Activated T-cell treated with anti-CD3 and anti-CD28 coated beads for 48 hours (primary cell): ENCODE measurements around the gene CCNE1.
"Not testable (repeated sequence)": the region's sequence is repeated elsewhere in the genome, so short reads cannot be mapped to it uniquely, and the experiment has no call there.

Source experiments
- DNase-seq: peaks from one replicate; pipeline ENCODE4 v3.0.0-alpha.2; 2020; ENCODE audit warnings: low read depth

The CCNE1 gene

DNA sequence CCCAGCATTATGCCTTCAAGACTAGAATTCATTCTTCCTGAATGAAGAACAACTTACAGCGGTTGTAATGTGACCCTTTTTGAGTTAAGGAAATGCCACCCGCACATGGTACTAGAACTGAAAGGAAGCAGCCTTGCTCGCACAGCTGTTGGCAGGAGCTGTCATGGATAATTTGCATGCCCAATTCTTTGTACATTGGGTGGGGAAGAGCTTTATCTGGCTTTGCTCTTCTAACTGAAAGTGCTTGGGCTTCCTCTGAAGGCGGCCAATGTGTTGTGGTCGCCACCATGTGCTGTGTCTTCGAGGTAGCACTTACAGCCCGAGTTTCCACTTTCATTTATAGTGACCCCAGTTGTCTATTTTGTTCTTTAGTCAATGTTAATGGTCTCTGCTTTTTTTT is 3.4 kb downstream of the CCNE1 start:
- DNase-seq: no peak

DNA sequence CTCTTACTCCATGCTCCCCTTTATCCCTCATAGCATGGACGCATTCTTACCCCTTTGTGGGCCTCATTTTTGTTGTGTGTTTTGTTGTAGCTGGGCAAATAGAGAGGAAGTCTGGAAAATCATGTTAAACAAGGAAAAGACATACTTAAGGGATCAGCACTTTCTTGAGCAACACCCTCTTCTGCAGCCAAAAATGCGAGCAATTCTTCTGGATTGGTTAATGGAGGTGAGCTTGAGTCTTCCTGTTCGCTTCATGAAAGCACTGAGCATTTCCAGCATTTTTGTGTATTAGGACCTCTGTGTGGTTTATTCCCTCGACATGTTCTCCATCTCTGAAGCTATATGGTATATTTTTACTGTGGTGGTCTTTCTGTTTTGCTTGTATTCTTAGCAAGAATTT is 5.5 kb downstream of the CCNE1 start:
- DNase-seq: no peak

DNA sequence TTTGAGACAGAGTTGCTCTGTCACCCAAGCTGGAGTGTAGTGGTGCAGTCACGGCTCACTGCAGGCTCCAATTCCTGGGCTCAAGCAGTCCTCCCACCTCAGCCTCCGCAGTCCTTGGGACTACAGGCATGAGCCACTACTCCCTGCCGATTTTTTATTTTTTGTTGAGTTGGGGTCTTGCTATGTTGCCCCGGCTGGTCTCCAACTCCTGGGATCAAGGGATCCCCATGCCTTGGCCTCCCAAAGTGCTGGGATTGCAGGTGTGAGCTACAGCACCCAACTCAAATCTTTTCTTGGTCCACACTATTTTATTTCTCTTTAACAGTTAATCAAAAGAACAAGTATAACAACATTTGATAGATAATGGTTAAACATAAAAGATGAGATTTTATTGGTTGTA is 7.5 kb downstream of the CCNE1 start:
- DNase-seq: no peak

DNA sequence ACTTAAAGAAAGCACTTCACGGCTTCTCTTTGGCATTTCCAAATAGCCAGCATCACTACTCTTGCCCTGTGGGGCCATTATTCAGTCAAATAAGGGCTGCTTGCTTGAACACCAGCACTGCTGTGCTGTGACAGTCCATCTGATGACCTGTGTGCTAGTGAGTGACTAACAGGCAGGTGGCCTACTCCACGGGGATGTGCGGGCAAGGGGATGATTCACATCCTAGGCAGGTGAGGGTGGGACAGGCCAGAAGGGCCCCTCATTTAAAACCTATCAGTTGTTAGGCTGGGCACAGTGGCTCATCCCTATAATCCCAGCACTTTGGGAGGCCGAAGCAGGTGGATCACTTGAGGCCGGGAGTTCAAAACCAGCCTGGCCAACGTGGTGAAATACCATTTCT is 8.2 kb downstream of the CCNE1 start:
- DNase-seq: no peak

DNA sequence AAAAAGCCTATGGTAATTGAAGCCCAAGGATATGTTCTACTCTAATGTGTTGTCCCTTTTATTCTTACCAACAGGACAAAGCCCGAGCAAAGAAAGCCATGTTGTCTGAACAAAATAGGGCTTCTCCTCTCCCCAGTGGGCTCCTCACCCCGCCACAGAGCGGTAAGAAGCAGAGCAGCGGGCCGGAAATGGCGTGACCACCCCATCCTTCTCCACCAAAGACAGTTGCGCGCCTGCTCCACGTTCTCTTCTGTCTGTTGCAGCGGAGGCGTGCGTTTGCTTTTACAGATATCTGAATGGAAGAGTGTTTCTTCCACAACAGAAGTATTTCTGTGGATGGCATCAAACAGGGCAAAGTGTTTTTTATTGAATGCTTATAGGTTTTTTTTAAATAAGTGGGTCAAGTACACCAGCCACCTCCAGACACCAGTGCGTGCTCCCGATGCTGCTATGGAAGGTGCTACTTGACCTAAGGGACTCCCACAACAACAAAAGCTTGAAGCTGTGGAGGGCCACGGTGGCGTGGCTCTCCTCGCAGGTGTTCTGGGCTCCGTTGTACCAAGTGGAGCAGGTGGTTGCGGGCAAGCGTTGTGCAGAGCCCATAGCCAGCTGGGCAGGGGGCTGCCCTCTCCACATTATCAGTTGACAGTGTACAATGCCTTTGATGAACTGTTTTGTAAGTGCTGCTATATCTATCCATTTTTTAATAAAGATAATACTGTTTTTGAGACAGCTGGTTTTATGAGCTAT is 12.0 kb downstream of the CCNE1 start:
- no peak for DNase-seq

DNA sequence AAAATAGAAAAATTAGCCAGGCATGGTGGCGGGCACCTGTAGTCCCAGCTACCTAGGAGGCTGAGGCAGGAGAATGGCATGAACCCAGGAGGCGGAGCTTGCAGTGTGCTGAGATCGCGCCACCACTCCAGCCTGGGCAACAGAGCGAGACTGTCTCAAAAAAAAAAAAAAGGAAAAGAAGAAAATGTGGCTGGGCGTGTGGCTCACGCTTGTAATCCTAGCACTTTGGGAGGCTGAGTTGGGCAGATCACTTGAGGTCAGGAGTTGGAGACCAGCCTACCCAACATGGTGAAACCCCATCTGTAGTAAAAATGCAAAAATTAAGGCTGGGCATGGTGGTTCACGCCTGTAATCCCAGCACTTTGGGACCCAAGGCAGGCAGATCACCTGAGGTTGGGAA is 13.5 kb downstream of the CCNE1 start:
- DNase-seq: not testable (repeated sequence)

DNA sequence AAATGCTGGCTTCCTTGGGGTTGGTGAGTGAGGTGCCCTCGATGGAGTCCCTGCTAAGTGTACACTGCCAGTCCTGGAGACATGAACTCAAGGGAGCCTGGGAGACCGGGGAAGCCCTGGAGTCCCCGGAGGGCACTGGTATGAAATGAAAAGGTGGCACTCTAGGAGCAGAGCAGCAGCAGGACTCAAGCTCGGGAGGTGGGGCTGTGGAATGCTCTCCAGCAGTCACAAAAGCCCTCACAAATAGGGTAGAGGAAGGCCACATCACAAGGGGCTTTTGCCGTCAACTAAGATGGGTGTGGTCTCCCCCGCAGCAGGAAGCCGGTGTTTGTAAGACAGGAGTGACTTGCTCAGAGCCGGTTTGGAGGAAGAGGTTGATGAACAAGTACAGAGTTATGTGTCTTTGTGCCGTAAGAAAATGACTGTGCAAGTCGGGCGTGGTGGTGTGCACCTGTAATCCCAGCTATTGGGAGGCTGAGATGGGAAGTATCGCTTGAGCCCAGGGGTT is 19.3 kb downstream of the CCNE1 start:
- DNase-seq: peak; percentile 46

DNA sequence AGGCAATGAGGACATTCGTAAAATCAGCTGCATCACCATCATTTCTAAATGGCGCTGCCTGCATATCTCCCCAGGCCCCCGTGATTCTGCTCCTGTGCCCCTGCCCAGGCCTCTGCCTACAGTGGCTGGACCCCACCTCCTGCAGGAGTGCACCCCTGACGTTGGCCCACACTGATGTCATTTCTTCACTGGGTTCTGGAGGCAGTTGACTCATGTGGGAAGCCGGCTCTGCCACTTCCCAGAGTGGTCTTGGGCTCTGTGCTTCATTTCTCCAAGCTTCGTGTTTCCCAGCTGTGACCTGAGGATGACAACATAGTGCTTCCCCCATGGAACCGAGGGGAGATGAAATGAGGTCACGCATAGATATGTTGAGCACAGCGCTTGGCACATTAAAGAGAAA is 19.9 kb downstream of the CCNE1 start:
- DNase-seq: no peak

DNA sequence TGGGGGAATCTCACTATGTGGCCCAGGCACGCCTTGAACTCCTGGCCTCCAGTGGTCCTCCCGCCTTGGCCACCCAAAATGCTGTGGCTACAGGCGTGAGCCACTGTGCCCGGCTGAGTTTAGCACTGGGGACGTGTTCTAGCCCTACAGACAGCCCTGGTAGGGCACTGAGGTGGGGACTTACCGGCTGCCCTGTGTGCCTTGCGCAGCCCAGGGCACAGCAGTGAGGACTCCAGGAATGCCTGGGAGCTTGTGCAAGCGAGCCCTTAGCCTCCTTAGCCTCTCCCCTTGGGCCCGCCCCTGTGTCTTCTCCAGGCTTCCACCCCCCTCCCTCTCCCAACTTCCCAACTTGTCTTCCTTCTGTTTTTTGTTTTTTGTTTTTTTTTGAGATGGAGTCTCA is 21.0 kb downstream of the CCNE1 start:
- DNase-seq: no peak

DNA sequence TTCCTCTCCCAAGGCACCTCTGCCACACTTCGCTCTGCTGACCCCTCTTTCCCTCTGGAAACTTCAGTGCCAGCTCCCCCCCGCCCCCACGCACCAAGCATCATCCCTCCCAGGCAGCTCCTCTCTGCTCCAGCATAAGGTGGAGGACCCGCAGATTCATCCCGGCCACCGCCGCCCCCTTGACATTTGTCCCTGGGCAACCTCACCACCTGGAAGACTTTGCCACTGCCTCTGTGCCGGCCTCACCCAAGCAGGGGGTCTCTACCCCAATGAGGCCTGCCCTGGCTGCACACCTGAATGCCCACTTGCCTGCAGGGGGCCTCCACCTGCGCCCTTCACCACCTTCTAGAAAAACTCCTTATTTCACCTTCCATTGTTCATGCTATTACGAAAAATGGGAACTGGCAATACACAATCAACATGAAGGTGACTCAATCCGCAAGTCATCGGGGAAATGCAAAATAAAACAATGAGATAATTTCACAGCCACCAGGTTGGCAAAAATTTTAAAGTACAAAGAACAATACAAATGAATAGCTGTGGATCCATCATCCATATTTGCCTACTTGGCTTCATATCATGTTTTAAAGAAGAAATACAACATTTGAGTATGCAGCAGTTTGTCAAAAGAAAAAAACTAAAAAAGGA is 21.9 kb downstream of the CCNE1 start:
- DNase-seq: no peak

DNA sequence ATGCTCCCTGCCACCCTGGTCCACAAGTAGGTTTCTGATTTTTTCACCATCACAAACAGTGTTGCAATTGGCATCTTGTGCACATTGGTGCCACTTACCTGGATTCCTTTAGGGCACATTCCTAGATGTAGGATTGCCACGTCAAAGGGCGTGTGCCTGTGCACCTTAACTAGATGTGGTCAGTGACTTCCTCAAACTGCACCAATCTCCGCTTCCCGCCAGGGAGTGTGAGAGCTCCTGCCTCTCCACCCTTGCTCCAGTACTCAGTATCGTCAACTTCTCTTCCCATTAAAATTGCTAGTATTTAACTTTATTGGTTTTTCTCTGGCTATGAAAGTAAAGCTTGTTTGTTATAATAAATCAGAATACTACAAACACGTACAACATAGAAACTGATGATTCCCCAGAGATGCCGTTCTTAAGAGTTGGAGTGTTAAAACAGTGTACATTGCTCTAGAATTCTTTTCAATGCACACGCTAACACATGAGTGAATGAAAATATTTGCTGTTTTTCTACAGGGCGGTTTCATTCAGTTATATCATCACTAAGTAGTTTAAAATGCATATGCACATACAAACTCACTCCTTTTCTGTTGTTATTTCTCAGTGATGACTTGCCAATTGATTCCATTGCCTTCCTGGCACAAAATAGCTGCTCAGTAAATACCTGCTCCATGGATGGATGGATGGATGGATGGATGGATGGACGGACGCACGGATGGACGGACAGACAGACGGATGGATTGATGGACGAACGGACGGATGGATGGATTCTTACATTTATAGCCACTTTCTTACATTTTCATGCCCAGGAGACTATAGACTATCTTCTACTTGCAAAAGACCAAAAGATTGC is 23.4 kb downstream of the CCNE1 start:
- no peak for DNase-seq

DNA sequence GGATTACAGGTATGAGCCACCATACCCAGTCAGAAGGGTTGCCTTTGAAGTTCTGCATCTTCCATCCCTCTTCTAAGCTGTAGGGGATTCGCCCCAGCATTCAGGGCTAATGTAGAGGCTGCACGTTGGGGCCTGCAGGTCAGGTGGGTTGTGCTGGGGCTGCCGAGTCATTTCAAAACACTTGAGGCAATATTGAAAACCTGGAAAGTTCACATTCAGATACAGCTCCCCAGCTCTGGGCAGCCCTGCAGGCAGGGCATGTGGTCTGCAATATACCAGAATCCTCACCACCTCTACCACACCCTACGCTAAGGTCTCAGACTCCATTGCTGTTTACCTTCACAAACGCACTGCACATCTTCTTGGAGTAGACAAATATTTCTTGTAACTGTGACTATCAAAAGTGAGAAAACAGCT is 24.6 kb downstream of the CCNE1 start:
- no peak for DNase-seq

DNA sequence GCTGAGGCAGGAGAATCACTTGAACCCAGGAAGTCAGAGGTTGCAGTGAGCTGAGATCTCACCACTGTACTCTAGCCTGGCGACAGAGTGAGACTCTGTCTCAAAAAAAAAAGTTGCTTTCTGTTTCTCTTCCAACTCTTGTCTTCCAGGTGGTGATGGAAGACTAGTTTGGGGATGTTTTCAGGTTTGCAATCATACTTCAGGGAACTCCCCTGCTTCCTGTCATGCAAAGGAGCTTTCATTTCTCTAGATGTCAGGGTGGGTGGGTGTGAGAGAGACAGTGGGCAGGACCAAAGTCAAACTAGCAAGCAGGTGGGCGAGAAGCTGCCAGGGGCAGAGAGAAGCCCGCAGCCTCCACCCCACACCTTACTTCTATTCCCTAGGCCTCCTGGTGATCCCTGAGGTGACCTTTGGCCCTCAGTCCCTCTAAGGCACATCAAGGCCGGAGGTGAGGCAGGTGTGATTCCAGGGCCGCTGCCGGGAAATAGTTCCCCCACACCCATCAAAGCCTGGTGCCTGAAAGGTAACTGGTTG is 25.7 kb downstream of the CCNE1 start:
- no peak for DNase-seq

DNA sequence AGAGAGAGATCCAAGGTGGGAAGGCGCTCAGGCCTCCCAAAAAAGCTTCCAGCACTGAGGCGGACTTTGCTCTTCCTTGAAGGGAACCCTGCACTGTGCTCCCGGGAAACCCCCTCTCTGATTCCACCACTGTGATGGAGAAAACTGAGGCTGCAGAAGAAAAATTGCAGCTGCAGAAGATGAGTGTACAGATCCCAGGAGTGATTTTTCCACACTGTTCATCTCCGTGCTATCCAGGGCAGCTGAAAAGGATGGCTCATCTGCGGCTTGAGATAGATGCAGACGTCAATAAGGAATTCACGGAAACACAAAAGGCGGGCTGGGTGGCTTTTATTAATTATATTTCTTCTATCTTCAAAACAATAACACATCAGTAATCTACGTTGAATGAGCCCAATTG is 26.2 kb downstream of the CCNE1 start:
- DNase-seq: no peak

DNA sequence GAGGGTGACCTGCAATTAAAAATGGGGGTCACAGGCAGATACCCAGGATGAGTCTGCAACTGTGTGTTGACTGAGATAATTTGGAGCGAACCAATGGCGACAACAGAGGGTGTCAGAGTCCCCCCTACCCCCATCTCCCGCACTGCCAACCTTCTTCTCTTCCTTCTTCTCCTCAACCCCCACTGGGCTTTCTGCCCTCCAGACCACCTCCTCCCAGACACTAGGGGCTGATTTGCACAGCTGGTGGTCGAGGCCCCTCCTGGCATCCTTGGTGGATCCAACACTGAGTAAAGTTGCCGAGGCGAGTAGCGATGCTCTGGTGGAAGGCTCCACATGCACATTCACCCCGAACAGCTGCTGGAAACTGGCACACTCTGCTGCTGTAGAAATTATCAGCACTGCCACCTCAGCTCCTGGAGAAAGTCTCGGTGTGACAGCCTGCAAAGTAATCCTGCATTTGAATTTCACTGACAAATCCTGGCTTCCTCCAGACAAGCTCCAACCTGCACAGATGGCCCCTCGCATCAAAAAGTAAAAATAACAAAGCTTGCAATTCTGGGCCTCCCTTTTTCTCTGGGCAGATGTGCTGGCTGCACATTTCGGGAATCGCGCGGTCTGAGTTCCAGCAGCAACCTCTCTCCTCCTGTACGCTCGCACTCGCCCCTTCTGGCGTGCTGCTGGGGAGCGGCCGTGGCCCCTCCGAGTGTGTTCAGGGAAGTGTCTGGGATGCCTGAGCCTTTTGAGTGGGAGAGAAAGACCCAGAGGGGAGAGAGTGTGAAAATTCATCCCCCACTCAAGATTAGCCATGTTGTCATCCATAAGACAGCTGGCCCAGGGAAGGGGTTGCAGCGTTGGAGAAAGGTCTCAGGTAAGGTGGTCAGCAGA is 28.5 kb downstream of the CCNE1 start:
- DNase-seq: no peak

DNA sequence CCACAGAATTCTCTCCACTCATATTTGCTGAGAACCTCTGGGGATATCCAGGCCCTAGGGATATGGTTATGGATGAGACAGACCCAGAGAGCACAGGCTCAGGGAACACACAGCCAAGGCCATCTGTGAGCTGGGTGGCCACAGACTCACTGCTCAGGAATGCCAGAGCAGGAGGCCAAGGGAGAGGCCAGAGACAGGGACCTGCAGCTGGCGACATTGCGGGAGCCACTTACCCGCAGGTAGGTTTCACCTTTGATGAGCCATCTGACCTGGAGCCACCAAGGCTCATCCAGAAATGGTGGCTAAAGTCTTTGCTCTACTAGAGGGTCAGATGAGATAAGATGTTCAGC is 29.4 kb downstream of the CCNE1 start:
- DNase-seq: no peak

DNA sequence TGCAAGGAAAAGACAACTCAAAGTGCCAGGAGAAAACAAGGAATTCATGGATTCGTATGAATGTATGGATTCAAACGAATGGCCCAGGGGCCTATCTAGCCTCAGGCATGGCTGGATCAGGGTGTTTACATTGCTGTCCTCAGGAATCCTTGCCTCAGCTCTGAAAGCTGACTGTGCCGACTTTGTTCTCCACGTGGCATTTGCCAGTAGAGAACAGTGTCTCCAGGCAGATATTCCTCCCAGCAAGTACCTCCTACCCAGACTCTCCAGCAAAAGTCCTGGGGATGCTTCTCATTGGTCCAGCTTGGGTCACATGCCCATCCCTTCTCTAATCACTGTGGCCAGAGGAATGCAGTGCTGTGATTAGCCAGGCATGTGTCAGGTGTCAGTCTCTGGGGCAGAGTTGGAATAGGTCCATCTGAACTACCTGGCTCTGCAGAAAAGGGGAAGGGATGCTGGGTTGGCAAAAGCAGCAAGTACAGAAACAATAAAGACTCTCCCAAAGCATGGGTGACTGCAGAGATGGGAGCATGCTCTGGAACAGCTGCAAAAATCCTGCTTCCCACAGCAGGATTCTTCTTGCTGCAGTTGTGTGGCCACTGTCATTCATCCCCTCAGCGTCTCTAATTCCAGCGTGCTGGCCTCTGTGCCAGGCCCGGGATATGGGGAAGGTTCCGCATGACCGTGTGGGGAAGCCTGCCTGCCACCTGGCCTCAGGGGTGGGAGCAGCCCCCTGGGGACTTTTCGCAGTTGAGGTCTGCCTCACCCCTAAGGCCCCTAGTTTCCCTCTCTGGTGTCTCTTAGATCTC is 30.0 kb downstream of the CCNE1 start:
- no peak for DNase-seq

DNA sequence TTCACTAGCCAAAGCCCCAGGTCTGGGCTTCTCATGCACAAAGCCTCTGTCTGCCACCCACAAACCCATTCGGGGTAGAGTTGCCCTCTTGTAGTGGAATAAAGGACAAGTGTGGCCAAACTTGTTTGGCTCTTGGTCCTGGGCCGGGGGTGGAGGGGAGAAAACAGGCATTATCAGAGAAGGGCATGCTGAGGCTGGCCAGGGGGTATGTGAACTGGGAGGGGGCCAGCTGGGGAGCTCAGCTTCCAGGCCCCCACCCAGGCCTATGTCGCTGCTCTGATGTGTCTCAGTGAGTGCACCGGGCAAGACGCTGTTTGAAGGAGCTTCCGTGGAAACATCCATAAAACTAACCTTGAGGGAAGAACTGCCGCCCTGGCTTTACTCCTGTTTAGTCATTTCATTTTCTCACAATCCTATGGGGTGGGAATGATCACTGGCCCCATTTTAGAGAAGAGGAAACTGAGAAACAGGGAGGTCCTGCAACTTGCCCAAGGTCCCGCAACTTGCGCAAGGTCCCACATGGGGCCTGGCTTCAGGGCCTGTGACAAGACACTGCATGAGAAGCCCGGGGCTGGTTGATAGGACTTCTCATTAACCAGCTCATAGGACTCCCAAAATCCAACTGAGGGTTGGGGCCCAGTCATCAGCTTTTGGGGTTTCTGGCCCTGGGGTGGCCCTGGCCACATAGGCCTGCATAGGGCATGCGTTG is 30.8 kb downstream of the CCNE1 start:
- no peak for DNase-seq

DNA sequence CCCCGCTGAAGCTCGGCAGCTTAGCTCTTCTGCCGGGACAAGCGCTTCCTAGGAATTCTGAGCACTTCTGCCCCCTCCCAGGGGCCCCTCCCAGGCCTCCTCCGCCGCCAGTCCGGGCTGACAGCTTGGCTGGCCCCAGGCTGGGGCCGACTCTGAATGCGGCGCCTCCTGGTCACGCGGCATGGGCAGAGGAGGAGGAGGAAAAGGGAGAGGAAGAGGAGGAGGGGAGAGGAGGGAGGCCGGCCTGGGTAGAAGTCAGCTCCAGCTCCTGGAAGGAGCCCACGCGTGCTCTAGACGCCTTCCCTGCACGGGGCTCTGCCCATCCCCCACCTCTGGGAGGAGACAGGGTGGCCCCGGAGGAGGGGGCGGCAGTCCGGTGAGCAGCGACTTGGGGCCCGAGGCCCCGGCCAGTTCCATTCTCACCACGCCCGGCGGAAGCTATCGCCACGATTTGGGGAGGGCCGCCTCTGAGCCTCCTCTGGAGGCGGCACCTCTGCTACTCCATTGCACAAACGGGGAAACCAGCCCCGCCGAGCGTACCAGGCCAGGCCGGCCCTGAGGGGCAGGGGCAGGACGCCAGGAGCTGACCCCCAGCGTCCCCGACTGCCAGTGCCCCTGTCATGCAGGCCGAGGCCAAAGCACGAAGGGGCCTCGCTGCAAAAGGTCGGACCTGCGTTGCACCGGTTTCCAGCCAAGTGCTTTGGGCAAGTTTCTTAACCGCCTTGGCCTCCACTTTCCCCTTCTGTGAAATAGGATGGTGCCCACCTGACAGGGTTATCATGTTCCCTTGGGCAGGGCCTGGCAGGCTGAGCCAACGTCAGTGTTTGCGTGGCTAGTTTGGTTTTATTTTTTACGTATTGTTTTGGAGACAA is 31.6 kb downstream of the CCNE1 start:
- DNase-seq: no peak
